Lung (tissue), 12 donors: Measurements from ENCODE around the gene ZNF205. TPM values are rescaled to one million over a fixed set of nuclear protein-coding genes. Genes with fewer than 3 reads are reported as not detected.

Source experiments
- ATAC-seq: fragments of 200-7000 bp; cut with Tn5 transposase; one replicate; pipeline ENCODE4 v1.9.1; 2020; ENCODE audit warnings: moderate number of reproducible peaks; ENCODE audit not compliant: insufficient read depth, low FRiP score
- DNase-seq, 3 donors: peaks; one replicate each; pipeline ENCODE4 v3.0.0-alpha.2; 2013 to 2017
- H3K27ac ChIP-seq, 2 donors: one replicate each; pipeline ENCODE4 v1.5.1; 2013; ENCODE audit warnings: mild to moderate bottlenecking in 2 of 2, moderate library complexity in 2 of 2, control low read depth in 1 of 2, inconsistent platforms in 1 of 2, low read depth in 1 of 2, low read length in 1 of 2
- H3K27me3 ChIP-seq, 3 donors: one replicate each; pipeline ENCODE4 v1.5.1; 2013; ENCODE audit warnings: low read length in 2 of 3; ENCODE audit not compliant: control insufficient read depth in 3 of 3, insufficient read depth in 3 of 3
- H3K36me3 ChIP-seq, 4 donors: one replicate each; pipeline ENCODE4 v1.5.1; 2013; ENCODE audit warnings: low read length in 4 of 4, mild to moderate bottlenecking in 1 of 4, moderate library complexity in 1 of 4; ENCODE audit not compliant: control insufficient read depth in 4 of 4, insufficient read depth in 4 of 4
- H3K4me1 ChIP-seq, 5 donors: one replicate each; pipeline ENCODE4 v1.5.1; 2013; ENCODE audit warnings: low read length in 5 of 5, mild to moderate bottlenecking in 2 of 5, moderate library complexity in 1 of 5; ENCODE audit not compliant: control insufficient read depth in 5 of 5, insufficient read depth in 5 of 5
- H3K4me3 ChIP-seq: one replicate; pipeline ENCODE4 v1.5.1; 2013; ENCODE audit warnings: mild to moderate bottlenecking, control low read depth, moderate library complexity
- H3K9ac ChIP-seq, 2 donors: one replicate each; pipeline ENCODE4 v1.5.1; 2013; ENCODE audit warnings: low read length in 2 of 2, control low read depth in 1 of 2; ENCODE audit not compliant: insufficient read depth in 1 of 2
- H3K9me3 ChIP-seq, 4 donors: one replicate each; pipeline ENCODE4 v1.5.1; 2013; ENCODE audit warnings: low read length in 3 of 4, mild to moderate bottlenecking in 1 of 4, moderate library complexity in 1 of 4; ENCODE audit not compliant: control insufficient read depth in 4 of 4, insufficient read depth in 3 of 4
- CTCF ChIP-seq: IDR thresholded peaks from 2 replicates; pipeline ENCODE4 v1.5.1; 2012; ENCODE audit warnings: mild to moderate bottlenecking; ENCODE audit errors: control extremely low read depth, extremely low read depth
- WGBS, 2 donors: extraction: QIAGEN DNeasy Blood & Tissue Kit; methylation state at CpG; one replicate each; pipeline ENCODE4 v1.1.7; 2013; 5-methylcytosine and 5-hydroxymethylcytosine counted together
- polyA plus RNA-seq, 2 donors: library from polyadenylated mRNA; stranded (reverse); fragments of 200-250 nt; gene quantifications; one replicate each; pipeline ENCODE4 v1.2.1, GENCODE V29; 2013
- total RNA-seq, 2 donors: library from RNA; depleted of rRNA in 1 of 2; stranded (reverse); fragments of >200 nt in 1 of 2; gene quantifications; one replicate each; pipeline ENCODE4 v1.2.1, GENCODE V29; 2014 to 2021
- donor health status: control.
- donor health status: control.
- donor health status: Bipolar disorder and iron deficiency.
- donor health status: healthy.
- donor health status: DM: yes; HTN: yes; CAD: no.

ZNF205 gene
- total and polyA plus RNA-seq, 4 donors: 9.8 to 33.0 (median 11.5) TPM

- TF ChIP-seq CTCF: no peak
- DNase-seq (peak in 2 of 3 donors; percentile 21 to 30), ATAC-seq (peak; percentile 12)
- Histone ChIP-seq H3K4me1 (peaks cover 0 to 14% (median 8%) of the 10 kb centered on the region in 5 donors), H3K36me3 (no peaks in the 10 kb centered on the region), H3K27ac (peak overlapping the region; percentile 81 to 93), H3K4me3 (peak overlapping the region; percentile 79), H3K9me3 (peaks cover 0 to 4% (median 1%) of the 10 kb centered on the region in 4 donors), H3K9ac (peak overlapping the region in 1 of 2 donors; percentile 61), H3K27me3 (peaks cover 0 to 38% (median 14%) of the 10 kb centered on the region in 3 donors)
- WGBS, 2 donors: 0% methylated on average over 26 to 27 of the region's 27 CpGs
Measured at GRCh38 chr16:3158026-3158509, 45.7 kb downstream of the ZNF205 start.

GRCh38 chr16:3158510-3159314 is 46.3 kb downstream of the ZNF205 start:
- Histone ChIP-seq H3K4me1 (peaks cover 0 to 14% (median 8%) of the 10 kb centered on the region in 5 donors), H3K27ac (peak overlapping the region; percentile 81 to 93), H3K4me3 (peak overlapping the region; percentile 79), H3K9ac (no peak overlapping the region), H3K27me3 (peaks cover 0 to 38% (median 16%) of the 10 kb centered on the region in 3 donors), H3K9me3 (peaks cover 0 to 4% (median 1%) of the 10 kb centered on the region in 4 donors), H3K36me3 (no peaks in the 10 kb centered on the region)
- ATAC-seq (peak; percentile 86), DNase-seq (peak; percentile 70 to 78 (median 76))
- WGBS, 2 donors: 1% methylated on average over 63 to 70 of the region's 70 CpGs
- no peak for TF ChIP-seq CTCF

- H3K27me3 ChIP-seq: peaks cover 0 to 28% (median 20%) of the 10 kb centered on the region in 3 donors
- no peaks in the 10 kb centered on the region for H3K36me3 ChIP-seq
- ATAC-seq: no peak
- H3K4me1 ChIP-seq: peaks cover 0 to 14% (median 8%) of the 10 kb centered on the region in 5 donors
- H3K4me3 ChIP-seq: no peak overlapping the region
- WGBS, 2 donors: 87 to 92% methylated on average over 36 of the region's 36 CpGs
- H3K27ac ChIP-seq: no peak overlapping the region
- peaks cover 0 to 2% (median 0%) of the 10 kb centered on the region in 4 donors for H3K9me3 ChIP-seq
- no peak for TF ChIP-seq CTCF
- H3K9ac ChIP-seq: no peak overlapping the region
- no peak for DNase-seq
Measured at GRCh38 chr16:3161235-3162018, 49.0 kb downstream of the ZNF205 start.
